Spleen (tissue), 11 donors: ENCODE data around the gene MIEF1. TPM values are rescaled to one million over a fixed set of nuclear protein-coding genes. Genes with fewer than 3 reads are reported as not detected.

Experiments
- DNase-seq: peaks from one replicate; pipeline ENCODE4 v3.0.0-alpha.2; 2020
- H3K27ac ChIP-seq, 8 donors: fragments of 200-600 bp; sonication (generic) in 7 of 8; 1 replicate in 4 of 8; 2 replicates in 4 of 8; pipeline versions ENCODE4 v1.5.0 to v1.8.0; 2016 to 2021; ENCODE audit warnings: inconsistent platforms in 4 of 8, mild to moderate bottlenecking in 4 of 8, moderate library complexity in 1 of 8
- H3K27me3 ChIP-seq, 7 donors: fragments of 200-600 bp; sonication (generic) in 6 of 7; replicated peaks in 1 of 7; 1 replicate in 4 of 7; 2 replicates in 3 of 7; pipeline versions ENCODE4 v1.5.0 to v1.8.0; 2016 to 2021; ENCODE audit warnings: inconsistent platforms in 3 of 7, mild to moderate bottlenecking in 1 of 7
- H3K36me3 ChIP-seq, 6 donors: fragments of 200-600 bp; sonication (generic) in 5 of 6; 1 replicate in 4 of 6; 2 replicates in 2 of 6; pipeline versions ENCODE4 v1.5.0 to v1.8.0; 2016 to 2021; ENCODE audit warnings: inconsistent platforms in 2 of 6
- H3K4me1 ChIP-seq, 6 donors: fragments of 200-600 bp; sonication (generic) in 5 of 6; 1 replicate in 3 of 6; 2 replicates in 3 of 6; pipeline versions ENCODE4 v1.5.0 to v1.8.0; 2016 to 2021; ENCODE audit warnings: inconsistent platforms in 3 of 6
- H3K4me3 ChIP-seq, 8 donors: fragments of 200-600 bp; sonication (generic) in 7 of 8; 1 replicate in 4 of 8; 2 replicates in 4 of 8; pipeline versions ENCODE4 v1.5.0 to v1.8.0; 2016 to 2021; ENCODE audit warnings: inconsistent platforms in 4 of 8, mild to moderate bottlenecking in 4 of 8, moderate library complexity in 2 of 8
- H3K9me3 ChIP-seq, 8 donors: fragments of 200-600 bp; sonication (generic) in 7 of 8; 1 replicate in 4 of 8; 2 replicates in 4 of 8; pipeline versions ENCODE4 v1.5.0 to v1.8.0; 2016 to 2021; ENCODE audit warnings: inconsistent platforms in 4 of 8
- CTCF ChIP-seq, 11 experiments: fragments of 200-600 bp in 7 of 11; fragments of 450-650 bp in 4 of 11; sonication (generic) in 4 of 11; IDR thresholded peaks in 8 of 11; conservative IDR thresholded peaks in 3 of 11; 1 replicate in 7 of 11; 2 replicates in 4 of 11; pipeline versions ENCODE4 v1.4.0 to v1.8.0; 2016 to 2021; ENCODE audit warnings: antibody characterized with exemption in 11 of 11, inconsistent platforms in 4 of 11, mild to moderate bottlenecking in 1 of 11
- POLR2A ChIP-seq, 3 donors: fragments of 450-650 bp; IDR thresholded peaks; one replicate each; pipeline ENCODE4 v1.5.1; 2017; ENCODE audit warnings: antibody characterized with exemption in 3 of 3, mild to moderate bottlenecking in 1 of 3
- POLR2AphosphoS5 ChIP-seq, 3 donors: sonication (generic); formaldehyde crosslinking; IDR thresholded peaks; one replicate each; pipeline ENCODE4 v1.5.1; 2017; ENCODE audit warnings: antibody characterized with exemption in 3 of 3
- WGBS, 5 donors: extraction: QIAGEN DNeasy Blood & Tissue Kit in 3 of 5; methylation state at CpG; one replicate each; pipeline versions ENCODE4 v1.1.5 to v1.1.7; 2013 to 2018; 5-methylcytosine and 5-hydroxymethylcytosine counted together
- intact Hi-C: fragments of 100-400 bp; cut with DNase I; formaldehyde crosslinking; loops from one replicate; pipeline ENCODE4 v1.15.0; 2023; ENCODE audit warnings: low total_unique reads
- polyA plus RNA-seq, 3 donors: library from polyadenylated mRNA; stranded (reverse); fragments of 200-250 nt; gene quantifications; one replicate each; pipeline ENCODE4 v1.2.1, GENCODE V29; 2013
- total RNA-seq, 7 donors: library from RNA; depleted of rRNA in 3 of 7; stranded (reverse); fragments of >200 nt in 3 of 7; fragmentation: NEBNext Ultra II Directional in 4 of 7; extraction: Animal tissue kit (Norgen Biotek cat#: 25700) in 4 of 7; gene quantifications; one replicate each; pipeline versions ENCODE4 v1.1.0 to v1.2.1, GENCODE V29; 2016 to 2021
- donor health status: healthy with polysubstance abuse.
- donor health status: DM: no; HTN: no; CAD: no; lungs with moderate emphysema.
- donor health status: DM: no; HTN: no; CAD: no.
- donor health status: Bipolar disorder and iron deficiency.
- donor health status: healthy.
- donor health status: DM: no; HTN: no; CAD: no.
- donor health status: DM: yes; HTN: yes; CAD: no.

The MIEF1 gene
- total and polyA plus RNA-seq, 10 donors, result 5.8 to 31.4 (median 25.9) TPM

GRCh38 chr22:39514373-39514973, 12.4 kb downstream of the MIEF1 start:
- no peak for DNase-seq
- Histone ChIP-seq H3K36me3 (peaks cover 0 to 82% (median 69%) of the 10 kb centered on the region in 6 donors), H3K27me3 (no peaks in the 10 kb centered on the region), H3K4me1 (peaks cover 10 to 67% (median 34%) of the 10 kb centered on the region in 6 donors), H3K4me3 (no peak overlapping the region), H3K27ac (peak overlapping the region in 5 of 8 donors; percentile 1 to 67 (median 47)), H3K9me3 (peaks cover 0 to 10% (median 0%) of the 10 kb centered on the region in 8 donors)
- 54 to 70% (median 56%) methylated on average over 8 of the region's 8 CpGs for WGBS, 5 donors
- intact Hi-C loops, result loop anchor here (10.0 kb wide), 1 partner anchor 340 kb away; no protein-coding TSS in a partner anchor
- TF ChIP-seq POLR2AphosphoS5 (IDR thresholded peaks at IDR 0.05), result no peak
- TF ChIP-seq POLR2A (IDR thresholded peaks at IDR 0.05), result no peak
- TF ChIP-seq CTCF (IDR thresholded peaks at IDR 0.05 in 8 of 11, conservative IDR thresholded peaks at IDR 0.05 in 3 of 11), result peak in 10 of 11 experiments; percentile 27 to 71 (median 64)

GRCh38 chr22:39515266-39516050, 13.4 kb downstream of the MIEF1 start:
- Histone ChIP-seq H3K27ac (peak overlapping the region in 1 of 8 donors; percentile 67), H3K27me3 (no peaks in the 10 kb centered on the region), H3K9me3 (peaks cover 0 to 10% (median 0%) of the 10 kb centered on the region in 8 donors), H3K4me1 (peaks cover 8 to 59% (median 30%) of the 10 kb centered on the region in 6 donors), H3K4me3 (no peak overlapping the region), H3K36me3 (peaks cover 0 to 73% (median 60%) of the 10 kb centered on the region in 6 donors)
- WGBS, 5 donors, result 78 to 87% (median 86%) methylated on average over 8 to 12 of the region's 12 CpGs
- intact Hi-C loops, result loop anchor here (10.0 kb wide), 1 partner anchor 341 kb away; no protein-coding TSS in a partner anchor
- DNase-seq, result no peak
- no peak for TF ChIP-seq POLR2A (IDR thresholded peaks at IDR 0.05)
- TF ChIP-seq POLR2AphosphoS5 (IDR thresholded peaks at IDR 0.05), result no peak
- TF ChIP-seq CTCF (IDR thresholded peaks at IDR 0.05 in 8 of 11, conservative IDR thresholded peaks at IDR 0.05 in 3 of 11), result no peak

GRCh38 chr22:39517470-39517869, 15.4 kb downstream of the MIEF1 start:
- Histone ChIP-seq H3K36me3 (peaks cover 0 to 68% (median 54%) of the 10 kb centered on the region in 6 donors), H3K27me3 (no peaks in the 10 kb centered on the region), H3K27ac (no peak overlapping the region), H3K9me3 (peaks cover 0 to 10% (median 0%) of the 10 kb centered on the region in 8 donors), H3K4me3 (no peak overlapping the region), H3K4me1 (peaks cover 20 to 67% (median 44%) of the 10 kb centered on the region in 6 donors)
- 72 to 92% (median 87%) methylated on average over 3 of the region's 3 CpGs for WGBS, 5 donors
- DNase-seq, result no peak
- TF ChIP-seq POLR2A (IDR thresholded peaks at IDR 0.05), result no peak
- no peak for TF ChIP-seq POLR2AphosphoS5 (IDR thresholded peaks at IDR 0.05)
- intact Hi-C loops, result loop anchor here (10.0 kb wide), 1 partner anchor 343 kb away; no protein-coding TSS in a partner anchor

- peak overlapping the region in 2 of 8 donors; percentile 99 for H3K27ac ChIP-seq
- WGBS, 5 donors, result 64 to 84% (median 68%) methylated on average over 5 of the region's 5 CpGs
- DNase-seq, result no peak
- H3K4me3 ChIP-seq, result no peak overlapping the region
- intact Hi-C loops, result loop anchor here (10.0 kb wide), 1 partner anchor 343 kb away; no protein-coding TSS in a partner anchor
- H3K27me3 ChIP-seq, result no peaks in the 10 kb centered on the region
- TF ChIP-seq POLR2A (IDR thresholded peaks at IDR 0.05), result no peak
- no peak for TF ChIP-seq CTCF (IDR thresholded peaks at IDR 0.05 in 8 of 11, conservative IDR thresholded peaks at IDR 0.05 in 3 of 11)
- no peak for TF ChIP-seq POLR2AphosphoS5 (IDR thresholded peaks at IDR 0.05)
- peaks cover 28 to 74% (median 52%) of the 10 kb centered on the region in 6 donors for H3K4me1 ChIP-seq
- peaks cover 0 to 68% (median 54%) of the 10 kb centered on the region in 6 donors for H3K36me3 ChIP-seq
- peaks cover 0 to 10% (median 0%) of the 10 kb centered on the region in 8 donors for H3K9me3 ChIP-seq
These were observed 16.2 kb downstream of the MIEF1 start for GRCh38 chr22:39518144-39518786.
